HFFc6 (cell line): ENCODE data around the gene UMPS. TPM values are rescaled to one million over a fixed set of nuclear protein-coding genes. Genes with fewer than 3 reads are reported as not detected.

Source experiments
- DNase-seq: peaks from one replicate; pipeline ENCODE4 v3.0.0-alpha.2; 2018
- H3K27ac Mint-ChIP-seq: 2 replicates; pipeline ENCODE4 v1.8.0; 2020; ENCODE audit warnings: mild to moderate bottlenecking, mixed read lengths
- H3K27me3 Mint-ChIP-seq: 2 replicates; pipeline ENCODE4 v1.8.0; 2021; ENCODE audit warnings: mild to moderate bottlenecking, moderate library complexity, mixed read lengths; ENCODE audit not compliant: insufficient read depth
- H3K36me3 Mint-ChIP-seq: 2 replicates; pipeline ENCODE4 v1.8.0; 2021; ENCODE audit warnings: low read depth, mixed read lengths
- H3K4me1 Mint-ChIP-seq: 2 replicates; pipeline ENCODE4 v1.8.0; 2020; ENCODE audit warnings: low read depth, mixed read lengths
- H3K4me3 Mint-ChIP-seq: 2 replicates; pipeline ENCODE4 v1.8.0; 2020; ENCODE audit warnings: mild to moderate bottlenecking, moderate library complexity, mixed read lengths
- H3K9me3 Mint-ChIP-seq: 2 replicates; pipeline ENCODE4 v1.8.0; 2020; ENCODE audit warnings: mild to moderate bottlenecking, mixed read lengths
- CTCF ChIP-seq: fragments of 200-600 bp; sonication (generic); IDR thresholded peaks from 2 replicates; pipeline ENCODE4 v1.5.0; 2021; ENCODE audit warnings: antibody characterized with exemption, mild to moderate bottlenecking
- long read RNA-seq: library from polyadenylated mRNA; unstranded; transcript quantifications from one replicate; pipeline ENCODE4 v2.0.0, GENCODE V29; 2019
- total RNA-seq, 6 experiments: library from RNA; stranded (reverse); fragmentation: NEBNext Ultra II Directional; extraction: Animal tissue kit (Norgen Biotek cat#: 25700); gene quantifications; 2 replicates in 1 of 6; 3 replicates in 5 of 6; pipeline ENCODE4 v1.2.3, GENCODE V29; 2021

UMPS gene
- 10 to 100 TPM; 25.2 to 39.6 (median 28.4) TPM for total RNA-seq
- long read RNA-seq, full-length matches to known transcripts = 47 of 49 reads
- long read RNA-seq, partial matches to known transcripts = 1 of 49 reads
- long read RNA-seq, other reads (novel, unspliced or antisense) = 1 of 49 reads

- Mint-ChIP-seq H3K4me3 (peak within 1 kb of the TSS; percentile 98), H3K9me3 (no peaks in the 10 kb centered on the region), H3K27ac (peak within 1 kb of the TSS; percentile 95), H3K4me1 (peaks cover 39% of the 10 kb centered on the region), H3K36me3 (peaks cover 9% of the 10 kb centered on the region; the same call in 1 of the 2 replicates), H3K27me3 (no peaks in the 10 kb centered on the region; the same call in none of the 2 replicates)
- no peak for TF ChIP-seq CTCF
- DNase-seq = peak; percentile 70
Observed at GRCh38 chr3:124730129-124730940, at the start of gene UMPS. TSS of gene UMPS (plus strand) at chr3:124730452. CDS start at chr3:124730472, 20 bp downstream.

DNA sequence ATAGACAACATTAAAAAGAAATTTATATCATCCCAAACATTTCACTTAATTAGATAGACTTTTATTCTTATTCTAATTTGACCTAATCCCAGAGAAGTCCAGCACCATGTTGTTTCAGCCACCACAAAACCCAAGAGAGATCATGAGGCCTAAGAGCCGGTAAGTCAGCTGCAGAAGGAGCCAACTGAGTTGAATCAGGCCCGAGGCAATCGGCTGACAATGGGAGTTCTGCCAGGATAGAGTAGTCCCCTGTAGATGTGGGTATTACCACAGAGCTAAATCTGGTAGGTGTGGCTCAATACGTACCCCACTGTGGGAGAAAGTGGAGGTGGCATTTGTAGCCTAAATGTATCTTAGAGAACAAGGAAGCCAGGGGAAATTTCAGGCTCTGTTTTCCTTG lies 49.7 kb upstream of the UMPS start:
- no peaks in the 10 kb centered on the region for H3K36me3 Mint-ChIP-seq

DNA sequence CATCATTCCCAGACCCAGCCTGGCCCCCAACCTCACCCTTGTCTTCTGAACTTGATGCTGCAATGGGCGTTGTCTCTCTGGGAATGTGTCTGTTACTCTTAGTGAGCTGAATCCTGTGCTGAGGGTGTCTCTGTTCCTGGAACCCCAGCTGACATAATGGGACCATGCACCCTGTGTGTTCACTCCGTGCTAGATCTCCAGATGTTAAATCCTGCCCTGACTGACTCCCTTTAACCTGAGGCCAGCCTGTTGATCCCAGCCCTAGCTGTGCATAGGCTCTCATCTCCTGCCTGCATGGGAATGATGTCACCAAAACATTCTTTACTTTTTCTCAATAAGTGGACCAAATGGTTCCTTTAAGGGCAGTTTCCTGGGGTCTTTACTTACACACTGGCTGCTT lies 48.0 kb upstream of the UMPS start:
- H3K27me3 Mint-ChIP-seq = peaks cover 23% of the 10 kb centered on the region

More for the DNA sequence above, 49.7 kb upstream of the UMPS start:
- no peak overlapping the region for H3K27ac Mint-ChIP-seq
- H3K9me3 Mint-ChIP-seq = no peaks in the 10 kb centered on the region
- H3K4me1 Mint-ChIP-seq = peaks cover 11% of the 10 kb centered on the region
- no peak overlapping the region for H3K4me3 Mint-ChIP-seq
- no peak for TF ChIP-seq CTCF
- no peak for DNase-seq
- H3K27me3 Mint-ChIP-seq = peaks cover 22% of the 10 kb centered on the region

GRCh38 chr3:124684459-124684858 lies 45.8 kb upstream of the UMPS start:
- Mint-ChIP-seq H3K27ac (no peak overlapping the region), H3K4me3 (no peak overlapping the region)
- TF ChIP-seq CTCF = no peak

More for the DNA sequence above, 48.0 kb upstream of the UMPS start:
- TF ChIP-seq CTCF = no peak
- H3K9me3 Mint-ChIP-seq = no peaks in the 10 kb centered on the region
- H3K36me3 Mint-ChIP-seq = no peaks in the 10 kb centered on the region
- H3K4me1 Mint-ChIP-seq = peaks cover 22% of the 10 kb centered on the region
- DNase-seq = no peak
- H3K4me3 Mint-ChIP-seq = no peak overlapping the region
- no peak overlapping the region for H3K27ac Mint-ChIP-seq

DNA sequence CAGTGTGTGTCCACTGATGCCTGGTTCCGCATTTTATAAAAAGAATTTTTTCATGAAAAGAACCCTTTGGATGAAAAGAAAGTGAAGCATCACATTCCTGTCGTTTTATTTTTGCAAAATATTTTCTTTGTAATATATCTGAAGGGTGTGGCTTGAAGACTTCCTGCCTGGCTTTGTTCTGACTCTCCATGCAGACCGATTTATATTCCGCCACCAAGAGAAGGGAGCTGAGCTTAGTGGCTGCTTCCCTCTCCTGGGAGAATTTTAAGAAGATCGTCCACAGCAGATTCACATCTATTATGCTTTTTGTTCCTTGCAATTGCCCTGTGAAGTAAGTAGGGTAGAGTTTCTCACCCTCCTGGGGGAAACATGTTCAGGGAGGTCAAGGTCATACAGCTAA lies 45.2 kb upstream of the UMPS start:
- no peak for DNase-seq
- Mint-ChIP-seq H3K4me1 (peaks cover 28% of the 10 kb centered on the region), H3K27ac (no peak overlapping the region), H3K36me3 (no peaks in the 10 kb centered on the region), H3K9me3 (no peaks in the 10 kb centered on the region), H3K27me3 (peaks cover 18% of the 10 kb centered on the region), H3K4me3 (no peak overlapping the region)
- no peak for TF ChIP-seq CTCF

More at GRCh38 chr3:124684459-124684858, 45.8 kb upstream of the UMPS start:
- no peaks in the 10 kb centered on the region for H3K36me3 Mint-ChIP-seq
- H3K9me3 Mint-ChIP-seq = no peaks in the 10 kb centered on the region
- no peak for DNase-seq
- peaks cover 28% of the 10 kb centered on the region for H3K4me1 Mint-ChIP-seq
- H3K27me3 Mint-ChIP-seq = peaks cover 20% of the 10 kb centered on the region
